Measurements from ENCODE around the gene EPB41L5.

EPB41L5 gene

DNA sequence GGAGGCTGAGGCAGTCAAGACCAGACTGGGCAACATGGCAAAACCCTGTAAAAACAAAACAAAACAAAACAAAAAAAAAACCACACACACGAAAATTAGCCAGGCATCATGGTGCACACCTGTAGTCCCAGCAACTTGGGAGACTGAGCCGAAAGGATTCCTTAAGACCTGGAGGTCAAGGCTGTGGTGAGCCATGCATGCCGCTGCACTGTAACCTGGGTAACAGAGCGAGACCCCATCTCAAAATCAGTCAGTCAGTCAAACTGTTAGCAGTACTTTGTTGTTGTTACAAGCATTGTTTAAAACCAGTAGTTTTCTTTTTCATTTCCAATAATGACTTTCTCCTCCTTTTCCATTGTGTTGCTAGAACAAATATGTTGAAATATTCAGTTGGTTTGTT, 21.7 kb downstream of the EPB41L5 start:
- TF ChIP-seq, protein P1, sequence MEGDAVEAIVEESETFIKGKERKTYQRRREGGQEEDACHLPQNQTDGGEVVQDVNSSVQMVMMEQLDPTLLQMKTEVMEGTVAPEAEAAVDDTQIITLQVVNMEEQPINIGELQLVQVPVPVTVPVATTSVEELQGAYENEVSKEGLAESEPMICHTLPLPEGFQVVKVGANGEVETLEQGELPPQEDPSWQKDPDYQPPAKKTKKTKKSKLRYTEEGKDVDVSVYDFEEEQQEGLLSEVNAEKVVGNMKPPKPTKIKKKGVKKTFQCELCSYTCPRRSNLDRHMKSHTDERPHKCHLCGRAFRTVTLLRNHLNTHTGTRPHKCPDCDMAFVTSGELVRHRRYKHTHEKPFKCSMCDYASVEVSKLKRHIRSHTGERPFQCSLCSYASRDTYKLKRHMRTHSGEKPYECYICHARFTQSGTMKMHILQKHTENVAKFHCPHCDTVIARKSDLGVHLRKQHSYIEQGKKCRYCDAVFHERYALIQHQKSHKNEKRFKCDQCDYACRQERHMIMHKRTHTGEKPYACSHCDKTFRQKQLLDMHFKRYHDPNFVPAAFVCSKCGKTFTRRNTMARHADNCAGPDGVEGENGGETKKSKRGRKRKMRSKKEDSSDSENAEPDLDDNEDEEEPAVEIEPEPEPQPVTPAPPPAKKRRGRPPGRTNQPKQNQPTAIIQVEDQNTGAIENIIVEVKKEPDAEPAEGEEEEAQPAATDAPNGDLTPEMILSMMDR (IDR thresholded peaks at IDR 0.05), result no peak

DNA sequence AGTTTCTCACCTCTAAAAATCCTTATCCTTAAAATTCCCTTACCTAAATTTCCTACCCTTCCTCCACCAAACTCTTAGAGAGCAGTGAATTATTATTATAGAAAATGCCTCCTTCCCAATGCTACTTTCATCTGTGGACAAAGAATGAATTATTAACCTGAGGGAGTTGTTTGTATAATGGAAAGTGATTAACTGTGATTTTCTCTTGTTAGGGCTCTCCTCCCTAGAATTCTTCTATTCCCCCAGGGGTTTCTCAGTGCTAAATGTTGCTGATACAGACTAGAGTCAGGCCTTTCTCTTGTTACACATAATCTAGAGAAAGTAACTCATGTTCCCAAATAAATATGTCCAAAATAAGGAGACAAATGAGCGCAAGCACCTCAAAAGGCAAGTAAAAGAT, 23.3 kb downstream of the EPB41L5 start:
- TF ChIP-seq, protein P1 (IDR thresholded peaks at IDR 0.05), result no peak

- TF ChIP-seq, protein P1 (IDR thresholded peaks at IDR 0.05), result no peak
These were observed 25.2 kb downstream of the EPB41L5 start for GRCh38 chr2:120037995-120038541.

- TF ChIP-seq, protein P1 (IDR thresholded peaks at IDR 0.05), result no peak
These were observed 29.5 kb downstream of the EPB41L5 start for GRCh38 chr2:120042359-120042758.

GRCh38 chr2:120044336-120044735, 31.5 kb downstream of the EPB41L5 start:
- TF ChIP-seq, protein P1 (IDR thresholded peaks at IDR 0.05), result no peak

- TF ChIP-seq, protein P1 (IDR thresholded peaks at IDR 0.05), result no peak
These were observed 39.7 kb downstream of the EPB41L5 start for GRCh38 chr2:120052597-120052996.

- TF ChIP-seq, protein P1 (IDR thresholded peaks at IDR 0.05), result no peak
These were observed 41.0 kb downstream of the EPB41L5 start for GRCh38 chr2:120053891-120054290.

DNA sequence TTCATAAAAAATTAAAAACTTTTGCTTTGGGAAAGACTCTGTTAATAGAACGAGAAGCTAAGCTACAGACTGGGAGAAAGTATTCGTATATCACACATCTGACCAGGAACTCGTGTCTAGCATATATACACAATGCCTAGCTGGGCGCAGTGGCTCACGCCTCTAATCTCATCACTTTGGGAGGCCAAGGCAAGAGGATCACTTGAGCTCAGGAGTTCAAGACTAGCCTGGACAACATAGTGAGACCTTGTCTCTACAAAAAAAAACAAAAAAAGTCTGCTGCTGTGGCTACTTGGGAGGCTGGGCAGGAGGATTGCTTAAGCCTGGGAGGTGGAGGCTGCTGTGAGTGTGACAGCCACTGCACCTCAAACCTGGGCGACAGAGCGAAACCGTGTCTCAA, 46.6 kb downstream of the EPB41L5 start:
- TF ChIP-seq, protein P1 (IDR thresholded peaks at IDR 0.05), result no peak

Data from LNCAP (cell line).